HG02678 (cell line): ENCODE measurements around the gene AFF3.

Experiments used
- ATAC-seq: cut with Tn5 transposase; IDR thresholded peaks from one replicate; pipeline ENCODE4 v1.9.1; 2021; ENCODE audit warnings: mild to moderate bottlenecking, moderate library complexity; ENCODE audit not compliant: unreplicated experiment

Gene AFF3

DNA sequence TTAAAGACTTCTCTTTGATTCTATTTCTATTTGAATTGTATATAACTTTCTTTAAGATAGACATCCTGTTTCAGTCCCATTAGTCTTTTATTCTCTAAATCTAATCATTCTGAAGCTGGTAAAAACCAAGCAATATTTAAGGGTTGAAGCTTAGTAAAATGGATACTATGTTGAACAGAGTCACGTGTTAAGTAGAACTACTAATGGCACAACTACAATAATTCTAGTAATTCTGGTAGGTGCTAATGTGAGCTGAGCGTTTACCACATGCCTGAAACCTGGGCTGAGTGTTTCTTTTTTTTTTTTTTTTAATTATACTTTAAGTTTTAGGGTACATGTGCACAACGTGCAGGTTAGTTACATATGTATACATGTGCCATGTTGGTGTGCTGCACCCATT is 8.9 kb upstream of the AFF3 start:
- ATAC-seq: no peak

DNA sequence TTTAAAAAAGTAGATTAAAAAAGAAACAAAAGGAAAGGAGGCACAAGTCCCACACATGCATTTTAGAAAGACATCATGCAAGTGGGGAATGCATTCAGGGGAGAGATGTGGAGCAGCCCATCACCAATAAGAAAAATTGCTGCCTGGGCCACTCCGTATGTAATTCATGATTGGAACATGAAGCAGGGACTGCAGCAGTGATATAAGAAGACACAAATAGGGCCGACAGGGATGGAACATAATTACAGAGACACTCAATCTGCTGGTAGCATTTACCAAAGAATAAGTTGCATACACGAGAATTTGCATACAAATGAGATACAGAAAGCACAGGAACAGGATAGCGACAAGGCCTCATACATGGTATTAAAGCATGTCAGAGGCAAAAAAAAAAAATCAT is 6.5 kb upstream of the AFF3 start:
- no peak for ATAC-seq

DNA sequence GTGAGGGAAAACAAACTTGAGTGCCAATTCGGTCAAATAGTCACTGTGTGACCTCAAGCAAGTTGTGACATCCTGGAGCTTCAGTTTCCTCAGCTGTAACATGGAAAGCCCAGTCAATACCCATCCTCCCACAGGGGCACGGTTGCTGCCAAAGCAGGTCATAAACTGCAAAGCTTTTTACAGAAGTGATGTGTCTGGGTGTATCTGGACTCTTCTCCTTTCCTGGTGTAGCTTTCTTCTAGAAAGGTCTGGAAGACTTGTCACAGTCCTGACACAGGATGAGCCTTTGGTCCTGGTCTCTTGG is 4.2 kb upstream of the AFF3 start:
- no peak for ATAC-seq

DNA sequence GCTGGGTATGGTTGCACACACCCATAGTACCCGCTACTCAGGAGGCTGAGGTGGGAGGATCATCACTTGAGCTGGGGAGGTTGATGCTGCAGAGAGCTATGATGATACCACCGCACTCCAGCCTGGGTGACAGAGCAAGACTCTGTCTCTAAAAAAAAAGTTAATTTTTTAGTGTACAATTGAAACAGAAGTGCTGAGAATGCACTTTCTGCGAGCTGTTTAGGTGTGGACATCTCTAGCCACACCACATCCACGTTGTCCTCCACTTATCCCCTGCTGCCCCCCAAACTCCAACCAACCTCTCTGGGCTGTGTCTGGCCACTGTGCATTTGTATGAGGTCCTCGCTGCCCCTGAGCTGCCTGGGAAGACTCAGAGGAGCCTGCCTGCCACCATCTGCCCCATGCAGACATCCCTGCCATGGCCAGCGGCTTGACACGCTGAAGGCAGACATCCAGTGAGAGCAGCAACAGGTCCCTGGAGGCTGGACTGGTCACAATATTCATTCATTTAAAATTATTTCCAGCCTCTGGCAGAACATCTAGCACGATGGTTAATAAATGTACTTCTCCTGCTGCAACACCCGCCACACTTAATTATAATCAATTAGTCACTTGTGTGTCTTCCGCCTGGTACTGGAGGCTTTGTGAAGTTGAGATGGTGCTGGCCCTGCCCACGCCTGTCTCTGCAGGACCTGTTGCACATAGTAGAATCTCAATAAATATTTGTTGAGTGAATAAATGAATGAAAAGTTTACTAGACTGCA is 3.7 kb upstream of the AFF3 start:
- ATAC-seq: no peak

DNA sequence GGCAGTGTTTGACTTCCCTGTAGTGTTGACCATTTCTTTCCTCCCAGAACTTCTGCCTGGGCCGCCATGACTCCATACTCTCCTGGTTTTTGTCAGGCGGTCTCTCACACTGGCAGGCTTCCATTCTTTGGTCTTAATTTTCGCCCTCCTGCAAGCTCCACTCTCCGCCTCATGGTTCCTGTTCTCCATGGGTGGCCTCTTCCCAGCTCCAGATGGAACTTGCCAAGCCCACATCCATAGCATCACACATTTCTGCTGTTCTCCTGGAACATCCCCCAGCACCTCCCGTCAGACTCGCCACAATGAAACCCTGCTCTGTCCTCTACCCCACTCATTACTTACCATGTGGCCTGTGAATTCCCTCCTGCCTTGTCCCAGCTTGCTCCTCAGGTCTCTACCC is 896 bp upstream of the AFF3 start:
- no peak for ATAC-seq

DNA sequence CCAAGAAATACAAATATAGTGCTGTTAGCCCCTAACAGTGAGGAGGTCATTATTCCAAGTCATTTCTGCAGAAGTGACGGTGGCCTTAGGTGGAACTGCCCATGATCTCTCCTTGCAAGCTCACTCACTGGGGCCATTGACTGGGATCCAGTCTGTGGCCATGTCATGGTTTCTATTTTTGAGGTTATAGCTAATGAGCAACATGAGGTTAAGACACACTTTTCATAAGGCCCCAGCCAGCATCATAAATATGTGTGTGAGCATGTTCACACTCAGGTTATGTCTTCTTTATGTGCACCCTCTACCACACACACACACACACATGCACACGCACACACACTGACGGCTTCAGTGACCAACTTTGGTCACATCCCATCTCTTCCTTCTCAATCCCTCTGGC is 484 bp downstream of the AFF3 start:
- ATAC-seq: no peak

DNA sequence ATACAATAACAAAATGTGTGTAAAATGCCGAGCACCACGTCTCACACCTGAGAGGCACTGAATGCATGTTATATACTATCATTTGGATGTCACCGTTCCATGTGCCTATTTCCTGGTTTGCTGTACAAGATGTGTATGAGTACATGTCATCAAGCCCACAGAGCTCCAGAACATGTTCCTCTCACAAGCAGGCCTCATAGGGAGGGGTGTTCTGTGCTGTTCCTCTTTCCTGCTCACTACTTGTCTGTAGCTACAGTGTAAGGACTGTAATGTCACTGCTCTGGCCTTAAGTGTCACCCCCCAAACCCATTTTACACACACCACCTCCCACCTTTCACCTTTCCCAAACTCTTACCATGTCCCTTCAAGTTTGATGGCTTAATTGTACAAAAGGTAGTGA is 1.8 kb downstream of the AFF3 start:
- no peak for ATAC-seq

DNA sequence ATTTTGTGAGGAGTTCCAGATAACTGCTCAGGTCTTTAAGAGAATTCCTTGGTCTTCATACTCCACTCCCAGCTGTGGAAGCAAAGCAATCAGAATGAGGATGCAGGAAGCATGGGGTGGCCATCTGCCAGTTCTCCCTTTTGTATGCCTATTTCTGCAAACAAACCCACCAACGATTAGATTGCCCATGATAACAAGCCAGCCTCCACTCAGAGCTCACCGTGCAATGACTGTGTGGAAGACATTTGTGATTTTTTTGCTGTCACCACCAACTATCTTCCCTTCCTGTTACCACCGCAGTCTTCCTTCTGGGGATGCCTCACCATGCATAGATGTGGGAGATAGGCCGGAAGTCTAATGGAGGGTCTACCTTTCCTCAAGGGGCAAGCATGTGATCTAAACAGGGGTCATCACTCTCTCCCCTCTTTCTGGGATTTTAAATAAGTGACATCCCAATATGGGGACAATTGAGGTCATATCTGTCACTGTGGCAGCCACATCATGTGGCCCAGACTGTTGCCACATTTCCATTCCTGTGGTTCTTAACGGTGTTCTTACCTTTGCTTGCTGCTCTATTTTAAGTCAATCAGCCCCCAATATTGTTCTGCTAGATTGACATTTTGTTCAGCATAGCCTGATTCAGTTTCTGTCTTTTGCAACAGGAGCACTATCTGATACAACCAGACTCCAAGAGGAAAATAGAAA is 4.4 kb downstream of the AFF3 start:
- no peak for ATAC-seq

DNA sequence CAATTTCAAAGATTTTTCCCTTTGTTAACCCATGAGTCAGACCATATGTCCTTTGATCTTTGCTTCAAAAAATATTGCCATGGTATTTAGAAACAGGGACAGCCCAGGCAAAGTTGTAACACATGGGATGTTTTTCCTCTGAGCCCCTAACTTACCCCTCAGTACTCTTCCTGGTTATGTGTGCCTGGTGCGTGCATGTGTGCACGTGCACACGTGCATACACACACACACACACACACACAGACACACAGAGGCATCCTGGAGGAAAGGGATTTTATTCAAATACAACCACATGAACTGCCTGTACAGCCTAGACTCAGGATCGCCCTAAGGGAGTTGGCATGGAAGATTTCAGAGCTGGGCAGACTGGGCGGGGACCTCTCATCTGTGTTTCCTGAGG is 5.1 kb downstream of the AFF3 start:
- ATAC-seq: no peak

DNA sequence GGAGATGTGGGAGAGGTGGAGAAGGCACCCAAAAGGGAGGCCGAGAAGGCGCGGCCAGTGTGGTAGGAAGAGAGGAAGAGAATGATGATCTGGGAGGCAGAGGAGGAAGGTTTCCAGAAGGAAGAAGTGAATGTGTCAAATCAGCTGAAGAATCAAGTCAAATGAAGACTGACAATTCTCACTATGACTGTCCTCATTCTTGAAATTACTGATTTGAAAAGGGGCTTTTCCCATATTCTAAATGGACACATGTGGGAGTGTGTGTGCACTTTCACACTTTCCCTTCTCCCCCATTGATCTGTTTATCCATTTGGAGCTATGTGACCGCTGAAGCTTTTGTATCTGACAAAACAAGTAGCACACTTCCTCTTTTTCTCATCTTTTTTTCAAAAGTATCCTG is 6.1 kb downstream of the AFF3 start:
- peak; percentile 50 for ATAC-seq

DNA sequence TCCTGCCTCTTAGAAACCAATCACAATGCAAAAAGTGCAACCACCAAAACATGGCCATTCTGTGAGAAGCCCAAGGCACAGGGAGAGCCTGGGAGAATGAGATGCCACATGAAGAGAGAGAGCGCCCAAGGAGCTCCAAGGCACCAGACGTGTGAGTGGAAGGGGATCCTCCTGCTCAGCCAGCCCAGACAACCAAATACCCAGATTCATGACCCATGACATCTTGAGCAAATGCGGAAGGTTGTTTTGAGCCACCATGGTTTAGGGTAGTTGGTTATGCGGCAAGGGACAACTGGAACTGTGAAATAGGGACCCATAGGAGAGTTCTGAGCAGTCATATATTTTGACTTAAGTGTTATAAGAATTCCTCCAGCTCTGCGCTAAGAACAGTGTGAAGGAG is 7.0 kb downstream of the AFF3 start:
- no peak for ATAC-seq

DNA sequence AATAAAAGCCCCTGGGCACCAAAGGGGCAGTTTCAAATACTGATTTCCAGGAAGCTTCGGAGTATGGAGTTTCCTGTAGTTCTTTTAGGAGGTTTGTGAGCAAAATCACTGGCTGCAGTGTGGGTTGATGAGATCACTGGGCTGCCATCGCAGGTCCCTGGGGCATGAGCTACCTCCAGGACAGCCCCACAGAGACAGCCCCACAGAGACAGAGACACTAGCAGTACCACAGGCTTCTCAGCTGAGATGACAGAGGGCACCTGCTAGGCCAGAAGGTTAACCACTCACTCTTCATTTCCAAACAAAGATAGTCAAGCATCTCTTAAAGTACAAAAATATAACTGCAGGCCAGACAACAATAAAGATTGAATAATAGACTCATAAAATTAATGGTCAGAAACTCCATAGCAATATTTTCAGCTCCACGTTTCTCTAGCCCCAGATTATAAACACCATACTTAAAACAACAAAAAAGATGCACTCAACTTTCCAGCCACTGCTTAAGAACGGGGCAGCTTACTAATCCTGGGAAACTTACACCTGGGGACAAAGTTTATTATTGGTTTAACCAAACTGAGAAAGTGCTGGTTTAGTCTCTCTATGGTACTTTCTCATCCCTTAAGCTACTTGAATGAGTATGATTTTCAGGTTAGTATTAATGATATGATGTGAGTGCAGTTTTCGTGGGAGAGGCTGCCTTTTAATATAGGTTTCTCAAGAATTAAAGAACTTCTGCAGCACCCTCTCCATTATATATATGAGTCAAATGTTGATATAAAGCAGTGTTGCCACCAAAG is 11.6 kb downstream of the AFF3 start:
- ATAC-seq: no peak

DNA sequence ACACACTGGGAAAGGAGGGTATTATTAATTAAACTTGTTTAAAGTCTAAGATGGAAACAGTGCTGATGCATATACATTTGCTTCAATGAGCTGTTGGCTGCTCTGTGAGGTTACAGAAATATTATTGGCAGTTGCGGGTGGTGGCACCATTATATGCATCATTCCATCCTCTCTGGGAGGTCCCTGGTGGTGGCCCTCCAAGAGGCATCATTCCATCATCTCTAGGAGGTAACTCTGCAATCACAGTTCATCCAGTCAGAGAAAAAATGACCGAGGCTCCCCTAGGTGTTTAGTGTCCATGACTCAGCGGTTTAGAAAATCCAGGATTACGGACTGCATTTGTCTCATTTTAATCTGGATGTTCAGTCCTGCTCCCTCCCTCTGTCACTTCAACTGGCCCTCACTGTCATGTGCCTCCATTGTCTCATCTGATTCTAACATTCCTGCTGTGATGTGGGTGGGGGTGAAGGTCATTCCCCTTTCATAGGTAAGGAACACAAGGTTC is 15.4 kb downstream of the AFF3 start:
- ATAC-seq: no peak

DNA sequence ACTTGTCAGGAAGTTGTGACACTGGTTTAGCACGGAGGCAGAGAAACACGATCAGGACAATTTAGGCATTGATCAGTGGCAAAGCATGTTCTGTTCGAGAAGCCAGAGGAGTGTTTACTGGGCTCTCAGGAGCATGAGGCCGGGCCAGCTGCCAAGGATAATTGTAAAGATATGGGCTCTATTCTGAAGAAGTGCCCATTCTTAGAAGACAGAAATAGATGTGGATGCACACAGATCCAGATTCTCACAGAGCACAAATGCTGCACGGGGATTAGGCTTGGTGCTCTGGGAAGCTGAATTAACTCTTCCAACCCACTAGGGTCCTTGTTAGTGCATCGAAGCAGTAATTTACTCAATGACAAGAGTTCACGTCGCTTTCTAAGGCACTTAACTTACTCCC is 16.2 kb downstream of the AFF3 start:
- no peak for ATAC-seq

DNA sequence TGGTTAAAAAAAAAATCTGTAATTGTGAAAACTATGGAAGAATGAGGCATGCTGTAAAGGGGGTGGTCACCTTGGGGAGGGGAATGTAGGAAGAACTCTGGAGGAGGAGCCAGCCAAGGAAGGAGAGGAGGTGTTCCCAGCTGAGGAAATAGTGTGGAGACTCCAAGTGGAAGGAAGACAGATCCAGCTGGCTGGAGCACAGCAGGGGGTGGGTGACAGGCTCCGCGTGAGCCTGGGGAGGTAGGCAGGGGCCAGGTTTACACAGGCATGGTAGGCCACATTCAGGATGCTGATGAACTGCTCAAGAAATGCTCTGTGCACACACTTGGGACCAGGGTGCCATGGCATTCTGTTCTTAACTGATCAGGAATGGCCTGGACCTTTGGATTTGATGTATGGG is 16.8 kb downstream of the AFF3 start:
- ATAC-seq: no peak

DNA sequence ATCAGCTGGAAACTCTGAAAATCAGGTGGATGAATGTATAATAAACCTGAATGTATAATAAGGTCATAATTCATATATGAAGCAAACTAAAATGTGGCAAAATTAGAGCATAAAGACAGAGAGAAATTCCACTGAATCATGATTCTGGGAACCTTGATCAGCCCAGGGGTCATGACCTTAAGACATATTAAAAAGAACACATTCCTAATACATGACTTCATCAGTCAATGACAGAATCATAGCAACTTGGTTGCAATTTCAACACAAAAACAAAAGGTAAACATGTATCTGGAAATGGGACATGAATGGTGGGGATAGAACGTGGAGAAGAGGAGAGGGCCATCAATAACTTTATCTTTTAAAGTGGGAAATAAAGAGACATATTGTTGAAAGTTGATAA is 17.6 kb downstream of the AFF3 start:
- no peak for ATAC-seq

DNA sequence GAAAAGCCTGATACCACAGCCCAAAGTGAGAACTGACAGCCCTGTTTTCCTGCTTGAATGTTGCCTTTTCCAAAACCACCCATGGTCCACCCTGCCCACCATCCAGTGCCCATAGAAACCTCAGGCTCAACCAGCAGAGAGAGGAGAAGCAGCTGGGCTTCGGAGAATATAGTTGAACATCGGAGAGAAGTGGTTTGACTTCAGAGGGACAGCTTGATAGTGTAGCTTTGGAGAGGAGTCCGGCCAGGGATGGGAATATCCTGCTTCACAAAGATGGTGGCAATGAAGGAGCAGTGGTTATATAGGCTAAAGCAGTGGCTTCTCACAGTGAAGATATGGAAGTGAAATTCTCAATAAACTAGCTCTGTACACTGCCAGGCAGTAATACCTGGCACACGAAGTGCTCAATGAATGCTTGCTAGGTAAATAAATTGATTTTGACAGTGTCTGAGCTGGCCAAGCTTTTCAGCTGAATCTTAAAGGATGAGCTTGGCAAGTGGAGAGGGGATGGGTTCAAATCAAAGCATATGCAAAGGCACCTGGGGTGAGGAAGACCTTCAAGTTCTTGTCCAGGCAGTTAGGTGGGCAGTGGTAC is 21.2 kb downstream of the AFF3 start:
- ATAC-seq: no peak

DNA sequence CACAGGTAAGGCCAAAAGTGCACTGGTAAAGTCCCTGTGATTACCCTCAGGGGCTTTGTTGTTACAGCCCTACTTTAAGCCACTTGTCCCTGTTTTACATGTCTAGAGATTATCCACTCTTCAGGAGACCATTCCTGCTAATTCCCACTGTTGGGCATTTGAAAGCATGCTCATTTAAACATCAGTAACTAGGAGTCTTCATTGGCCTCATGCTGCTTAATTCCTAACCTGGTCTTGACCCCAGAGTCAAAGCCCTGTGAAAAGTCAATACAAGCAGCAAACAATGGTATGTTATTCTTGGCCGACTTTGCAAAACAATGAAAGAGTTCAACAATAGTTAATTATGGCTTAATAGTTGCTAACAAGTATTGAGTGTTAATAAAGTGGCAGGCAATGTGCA is 23.2 kb downstream of the AFF3 start:
- no peak for ATAC-seq

DNA sequence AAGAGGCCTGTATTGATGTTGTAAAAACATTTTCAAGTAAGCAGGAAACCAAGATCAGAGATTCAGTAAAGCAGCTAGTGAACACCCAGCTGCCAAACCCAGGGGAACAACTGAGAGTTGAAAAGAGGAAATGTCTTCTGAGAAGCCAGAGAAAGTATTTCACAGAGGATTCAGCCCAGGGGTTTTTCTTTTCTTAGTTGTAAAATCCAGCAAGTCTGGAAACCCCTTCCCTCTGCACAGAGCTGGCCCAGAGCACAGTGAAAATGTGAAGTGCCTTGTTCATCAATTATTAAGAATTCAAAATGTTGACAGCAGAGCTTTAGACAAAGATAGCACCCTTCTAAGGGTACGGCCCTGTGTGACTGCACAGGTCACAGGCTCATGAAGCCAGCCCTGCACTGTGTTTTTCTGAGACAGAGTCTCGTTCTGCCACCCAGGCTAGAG is 28.4 kb downstream of the AFF3 start:
- ATAC-seq: peak; percentile 92

DNA sequence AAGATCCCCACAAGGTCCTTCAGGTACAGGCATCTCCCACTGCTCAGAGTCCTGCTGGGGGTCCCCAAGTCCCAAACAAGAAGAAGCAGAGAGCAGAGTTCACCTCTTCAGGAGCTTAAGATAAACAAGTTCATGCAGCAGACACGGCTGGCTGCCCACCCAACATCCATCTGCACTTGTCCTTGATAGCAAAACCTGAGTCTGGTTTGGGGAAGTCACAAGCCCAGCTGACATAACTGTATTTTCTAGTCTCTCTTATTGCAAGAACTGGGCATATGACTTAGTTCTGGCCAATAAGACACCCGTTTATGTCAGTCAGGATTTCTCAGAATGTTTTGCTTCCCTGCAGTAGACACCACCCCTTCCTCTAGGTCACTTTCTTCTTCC is 31.8 kb downstream of the AFF3 start:
- no peak for ATAC-seq

DNA sequence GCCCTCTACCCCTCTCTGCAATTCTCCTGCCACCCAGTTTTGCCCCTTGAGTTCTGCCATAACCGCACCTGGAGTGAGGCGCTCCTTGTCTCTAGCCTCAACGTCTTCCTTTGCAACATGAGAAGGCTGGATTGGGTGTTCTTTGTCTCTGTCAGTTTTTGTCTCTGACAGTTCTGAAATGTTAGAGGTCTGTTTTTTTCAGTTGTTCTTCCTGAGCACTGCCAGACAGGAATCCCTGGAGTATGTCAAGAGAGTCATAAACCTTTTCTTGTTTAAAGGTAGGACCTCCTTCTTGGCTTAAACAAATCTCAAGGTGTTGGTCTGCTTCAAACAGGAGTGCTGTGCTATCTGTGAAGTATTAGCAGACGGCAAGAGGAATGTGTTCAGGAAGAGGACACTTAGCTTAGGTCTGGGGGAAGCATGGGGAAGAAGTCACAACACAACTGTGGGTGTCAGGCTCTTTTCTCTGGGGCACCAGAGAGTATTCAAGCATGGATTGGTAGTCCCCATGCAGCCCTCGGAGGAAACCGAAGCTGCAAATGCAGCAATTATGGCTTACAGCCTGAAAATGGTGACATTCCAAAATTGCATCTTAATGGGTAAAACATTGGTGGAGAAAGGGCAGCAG is 32.3 kb downstream of the AFF3 start:
- no peak for ATAC-seq
